ENCODE results near the gene KCNJ9. TPM values are rescaled to one million over a fixed set of nuclear protein-coding genes. Genes with fewer than 3 reads are reported as not detected.

Gene KCNJ9
- total and polyA plus RNA-seq, 4 donors, result not detected

- H3K27me3 ChIP-seq (ENCODE audit: control insufficient read depth in 3 of 3, insufficient read depth in 3 of 3, low read length in 2 of 3), result peaks cover 0 to 2% (median 0%) of the 10 kb centered on the region in 3 donors
- 25 to 27% methylated on average over 1 of the region's 1 CpG for WGBS, 2 donors
- TF ChIP-seq CTCF (IDR thresholded peaks at IDR 0.05; ENCODE audit: control extremely low read depth, extremely low read depth), result no peak
- ATAC-seq (ENCODE audit: insufficient read depth, low FRiP score) (no peak), DNase-seq (peak in 1 of 3 donors; percentile 35)
- H3K27ac ChIP-seq (ENCODE audit: low read depth in 1 of 2, low read length in 1 of 2), result peak overlapping the region in 1 of 2 donors; percentile 38
- peaks cover 0 to 43% (median 12%) of the 10 kb centered on the region in 5 donors for H3K4me1 ChIP-seq (ENCODE audit: control insufficient read depth in 5 of 5, insufficient read depth in 5 of 5, low read length in 5 of 5)
- no peaks in the 10 kb centered on the region for H3K9me3 ChIP-seq (ENCODE audit: control insufficient read depth in 4 of 4, insufficient read depth in 3 of 4, low read length in 3 of 4)
- no peak overlapping the region for H3K4me3 ChIP-seq
- H3K9ac ChIP-seq (ENCODE audit: insufficient read depth in 1 of 2, low read length in 2 of 2), result no peak overlapping the region
- no peaks in the 10 kb centered on the region for H3K36me3 ChIP-seq (ENCODE audit: control insufficient read depth in 4 of 4, insufficient read depth in 4 of 4, low read length in 4 of 4)
These were observed 36.0 kb downstream of the KCNJ9 start for GRCh38 chr1:160117300-160117699.

GRCh38 chr1:160117709-160118183 lies 36.4 kb downstream of the KCNJ9 start:
- TF ChIP-seq CTCF (IDR thresholded peaks at IDR 0.05; ENCODE audit: control extremely low read depth, extremely low read depth), result no peak
- Histone ChIP-seq H3K4me3 (no peak overlapping the region), H3K27ac (ENCODE audit: low read depth in 1 of 2, low read length in 1 of 2) (peak overlapping the region in 1 of 2 donors; percentile 38), H3K36me3 (ENCODE audit: control insufficient read depth in 4 of 4, insufficient read depth in 4 of 4, low read length in 4 of 4) (no peaks in the 10 kb centered on the region), H3K9me3 (ENCODE audit: control insufficient read depth in 4 of 4, insufficient read depth in 3 of 4, low read length in 3 of 4) (no peaks in the 10 kb centered on the region), H3K27me3 (ENCODE audit: control insufficient read depth in 3 of 3, insufficient read depth in 3 of 3, low read length in 2 of 3) (peaks cover 0 to 2% (median 0%) of the 10 kb centered on the region in 3 donors), H3K9ac (ENCODE audit: insufficient read depth in 1 of 2, low read length in 2 of 2) (no peak overlapping the region), H3K4me1 (ENCODE audit: control insufficient read depth in 5 of 5, insufficient read depth in 5 of 5, low read length in 5 of 5) (peaks cover 0 to 43% (median 12%) of the 10 kb centered on the region in 5 donors)
- no peak for ATAC-seq (ENCODE audit: insufficient read depth, low FRiP score)
- WGBS, 2 donors, result 34 to 62% methylated on average over 8 of the region's 8 CpGs
- peak; percentile 86 to 96 (median 92) for DNase-seq

GRCh38 chr1:160118928-160119327 lies 37.6 kb downstream of the KCNJ9 start:
- Histone ChIP-seq H3K27ac (ENCODE audit: low read depth in 1 of 2, low read length in 1 of 2) (no peak overlapping the region), H3K9me3 (ENCODE audit: control insufficient read depth in 4 of 4, insufficient read depth in 3 of 4, low read length in 3 of 4) (no peaks in the 10 kb centered on the region), H3K27me3 (ENCODE audit: control insufficient read depth in 3 of 3, insufficient read depth in 3 of 3, low read length in 2 of 3) (peaks cover 0 to 2% (median 0%) of the 10 kb centered on the region in 3 donors), H3K9ac (ENCODE audit: insufficient read depth in 1 of 2, low read length in 2 of 2) (no peak overlapping the region), H3K4me1 (ENCODE audit: control insufficient read depth in 5 of 5, insufficient read depth in 5 of 5, low read length in 5 of 5) (peaks cover 0 to 43% (median 12%) of the 10 kb centered on the region in 5 donors), H3K36me3 (ENCODE audit: control insufficient read depth in 4 of 4, insufficient read depth in 4 of 4, low read length in 4 of 4) (no peaks in the 10 kb centered on the region), H3K4me3 (no peak overlapping the region)
- DNase-seq, result no peak
- no peak for TF ChIP-seq CTCF (IDR thresholded peaks at IDR 0.05; ENCODE audit: control extremely low read depth, extremely low read depth)
- no peak for ATAC-seq (ENCODE audit: insufficient read depth, low FRiP score)
- WGBS, 2 donors, result 94 to 96% methylated on average over 3 of the region's 3 CpGs

GRCh38 chr1:160120797-160121196 lies 39.5 kb downstream of the KCNJ9 start:
- no peaks in the 10 kb centered on the region for H3K27me3 ChIP-seq (ENCODE audit: control insufficient read depth in 3 of 3, insufficient read depth in 3 of 3, low read length in 2 of 3)
- H3K4me1 ChIP-seq (ENCODE audit: control insufficient read depth in 5 of 5, insufficient read depth in 5 of 5, low read length in 5 of 5), result peaks cover 6 to 27% (median 12%) of the 10 kb centered on the region in 5 donors
- no peak overlapping the region for H3K4me3 ChIP-seq
- H3K36me3 ChIP-seq (ENCODE audit: control insufficient read depth in 4 of 4, insufficient read depth in 4 of 4, low read length in 4 of 4), result no peaks in the 10 kb centered on the region
- no peaks in the 10 kb centered on the region for H3K9me3 ChIP-seq (ENCODE audit: control insufficient read depth in 4 of 4, insufficient read depth in 3 of 4, low read length in 3 of 4)
- no peak for TF ChIP-seq CTCF (IDR thresholded peaks at IDR 0.05; ENCODE audit: control extremely low read depth, extremely low read depth)
- DNase-seq, result no peak
- H3K27ac ChIP-seq (ENCODE audit: low read depth in 1 of 2, low read length in 1 of 2), result no peak overlapping the region
- no peak overlapping the region for H3K9ac ChIP-seq (ENCODE audit: insufficient read depth in 1 of 2, low read length in 2 of 2)
- ATAC-seq (ENCODE audit: insufficient read depth, low FRiP score), result no peak
- WGBS, 2 donors, result 89 to 92% methylated on average over 5 of the region's 5 CpGs
